ENCODE measurements around the gene ASRGL1. TPM values are rescaled to one million over a fixed set of nuclear protein-coding genes. Genes with fewer than 3 reads are reported as not detected.

ASRGL1 gene
- polyA plus RNA-seq, 5 donors: 1.9 to 3.3 (median 2.4) TPM

GRCh38 chr11:62413060-62413696 lies 75.9 kb downstream of the ASRGL1 start:
- DNase-seq: no peak

DNA sequence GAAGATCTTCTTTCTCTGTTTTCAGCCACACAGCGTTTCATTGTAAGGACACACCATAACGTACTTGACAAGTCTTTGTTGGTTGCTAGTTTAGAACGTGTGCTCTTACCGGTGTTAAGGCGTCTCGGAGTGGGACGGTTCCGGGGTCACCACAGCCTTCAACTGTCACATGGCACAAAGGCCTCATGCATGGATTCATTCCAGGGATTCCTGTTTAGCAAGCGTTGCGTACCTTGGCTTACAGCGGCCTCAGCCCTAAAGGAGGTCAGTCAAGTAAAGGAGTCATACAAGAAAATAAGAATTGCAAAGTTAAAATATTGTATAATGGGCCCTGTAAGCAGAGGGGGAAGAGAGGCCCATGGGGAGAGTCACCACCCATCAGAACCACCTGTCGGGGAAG lies 79.3 kb downstream of the ASRGL1 start:
- no peak for DNase-seq

GRCh38 chr11:62418136-62418535 lies 80.9 kb downstream of the ASRGL1 start:
- DNase-seq: no peak

GRCh38 chr11:62418733-62419132 lies 81.5 kb downstream of the ASRGL1 start, which contains the start of gene SCGB1A1:
Gene SCGB1A1, plus strand, starts transcription at chr11:62419033. Its CDS starts 63 bp downstream, at chr11:62419096.
- DNase-seq: no peak

GRCh38 chr11:62419314-62419929 lies 82.2 kb downstream of the ASRGL1 start:
- peak; percentile 93 to 95 for DNase-seq

- peak in 1 of 2 donors; percentile 58 for DNase-seq
Measured at GRCh38 chr11:62419943-62420342, 82.7 kb downstream of the ASRGL1 start.

GRCh38 chr11:62420882-62421281 lies 83.6 kb downstream of the ASRGL1 start:
- no peak for DNase-seq

DNA sequence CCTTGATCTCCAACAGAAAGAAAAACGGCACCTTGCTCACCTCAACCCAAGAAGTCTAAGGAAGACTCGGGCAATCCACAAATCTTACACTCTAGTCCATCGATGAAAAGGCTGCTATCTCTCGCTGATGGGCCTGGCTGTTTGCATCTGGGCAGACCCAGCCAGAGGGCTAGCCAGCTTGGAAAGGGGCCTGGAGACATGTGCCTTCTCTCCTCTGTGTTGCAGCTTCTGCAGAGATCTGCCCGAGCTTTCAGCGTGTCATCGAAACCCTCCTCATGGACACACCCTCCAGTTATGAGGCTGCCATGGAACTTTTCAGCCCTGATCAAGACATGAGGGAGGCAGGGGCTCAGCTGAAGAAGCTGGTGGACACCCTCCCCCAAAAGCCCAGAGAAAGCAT lies 84.7 kb downstream of the ASRGL1 start:
- DNase-seq: no peak

DNA sequence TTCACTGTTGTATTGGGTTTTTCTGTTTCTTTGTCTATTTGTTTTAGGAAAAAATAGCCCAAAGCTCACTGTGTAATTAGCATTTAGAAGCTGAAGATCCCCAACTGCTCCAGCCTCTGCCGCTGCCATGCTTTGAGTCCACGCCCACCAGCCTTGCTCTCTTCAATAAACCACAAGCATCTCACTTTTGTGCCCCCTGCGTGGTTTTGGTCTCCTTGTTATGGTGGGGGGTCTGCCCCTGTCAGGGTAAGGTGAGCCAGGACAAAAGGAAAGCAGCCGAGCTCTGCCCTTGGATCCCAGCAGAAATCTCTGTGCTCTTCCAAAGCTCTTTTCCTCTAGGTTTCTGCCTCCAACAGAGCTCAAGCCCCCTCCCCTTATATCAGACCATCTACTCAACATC lies 85.8 kb downstream of the ASRGL1 start:
- DNase-seq: no peak

DNA sequence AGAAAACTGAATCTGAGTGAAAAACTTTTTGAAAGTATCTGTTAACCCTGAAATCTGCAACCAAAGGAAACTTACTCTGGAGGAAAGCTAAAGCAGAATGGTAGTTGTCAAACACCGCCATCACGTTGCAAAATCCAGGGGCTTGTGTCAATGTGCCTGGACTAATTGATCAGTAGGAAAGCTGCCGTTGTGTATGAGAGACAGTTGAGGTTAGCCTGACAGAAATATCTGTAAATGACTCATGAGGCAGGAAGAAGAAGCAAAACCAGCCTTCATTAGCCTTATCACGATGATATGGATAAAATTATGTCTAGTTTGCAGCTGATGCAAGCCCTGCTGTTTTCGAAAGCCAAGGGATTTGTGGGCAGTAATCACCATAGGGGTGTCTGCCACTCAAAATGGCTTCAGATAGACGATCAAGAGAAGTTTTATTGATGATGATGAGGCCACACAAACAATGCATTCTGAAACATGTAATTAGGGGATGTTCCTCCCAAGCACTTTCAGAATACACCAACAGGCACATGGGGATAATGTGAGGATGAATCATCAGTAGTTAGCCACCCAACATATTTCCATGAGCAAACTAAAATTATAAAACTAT lies 90.5 kb downstream of the ASRGL1 start:
- DNase-seq: no peak

DNA sequence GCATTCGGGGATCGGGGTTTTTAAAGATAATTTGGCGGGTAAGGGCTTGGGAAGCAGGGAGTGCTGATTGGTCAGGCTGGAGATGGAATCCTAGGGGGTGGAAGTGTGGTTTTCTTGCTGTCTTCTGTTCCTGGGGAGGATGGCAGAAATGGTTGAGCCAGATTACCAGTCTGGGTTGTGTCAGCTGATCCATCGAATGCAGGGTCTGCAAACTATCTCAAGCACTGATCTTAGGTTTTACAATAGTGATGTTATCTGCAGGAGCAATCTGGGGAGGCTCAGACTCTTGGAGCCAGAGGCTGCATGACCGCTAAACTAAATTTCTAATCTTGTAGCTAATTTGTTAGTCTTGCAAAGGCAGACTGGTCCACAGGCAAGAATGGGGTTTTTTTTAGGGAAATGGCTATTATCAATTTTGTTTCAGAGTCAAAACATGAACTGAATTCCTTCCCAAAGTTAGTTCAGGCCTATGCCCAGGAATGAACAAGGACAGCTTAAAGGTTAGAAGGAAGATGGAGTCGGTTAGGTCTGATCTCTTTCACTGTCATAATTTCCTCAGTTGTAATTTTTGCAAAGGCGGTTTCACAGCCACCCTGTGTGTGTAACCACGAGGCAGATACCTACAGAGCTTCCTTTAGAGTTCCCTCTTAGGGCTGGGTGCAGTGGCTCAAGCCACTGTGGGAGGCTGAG lies 91.8 kb downstream of the ASRGL1 start:
- no peak for DNase-seq

GRCh38 chr11:62430425-62430824 lies 93.2 kb downstream of the ASRGL1 start:
- no peak for DNase-seq

DNA sequence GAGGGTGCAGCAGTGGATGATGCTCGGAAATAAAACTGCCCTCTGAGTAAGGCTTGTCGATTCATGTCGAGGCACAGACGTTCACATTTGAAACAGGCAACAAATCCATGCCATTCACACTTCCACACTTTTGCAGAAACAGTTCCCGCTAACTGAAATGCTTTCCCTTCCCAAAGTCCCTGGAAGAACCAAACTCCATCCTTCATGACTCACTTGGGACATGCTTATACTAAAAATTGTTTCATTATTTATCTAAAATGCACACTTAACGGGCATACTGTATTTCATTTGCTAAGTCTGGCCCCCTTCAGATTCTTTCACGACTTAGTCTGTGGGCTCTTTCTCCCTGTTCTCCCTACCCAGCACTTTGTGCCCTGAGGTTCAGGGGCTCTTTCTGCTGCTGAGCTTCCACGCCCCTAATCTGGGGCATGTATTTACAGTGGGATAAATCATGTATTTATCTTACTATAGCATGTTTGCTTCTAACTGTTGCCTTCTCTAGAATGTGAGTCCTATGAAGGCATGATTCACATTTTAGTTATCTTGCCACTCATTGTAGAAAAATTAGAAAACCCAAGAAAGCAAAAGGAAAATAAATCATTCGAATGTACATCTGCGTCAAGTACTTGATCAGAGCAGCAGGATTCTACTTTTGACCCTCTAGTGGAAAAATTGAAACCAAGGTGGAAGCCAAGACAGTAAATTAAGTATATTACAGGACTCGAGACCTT lies 94.1 kb downstream of the ASRGL1 start:
- no peak for DNase-seq

DNA sequence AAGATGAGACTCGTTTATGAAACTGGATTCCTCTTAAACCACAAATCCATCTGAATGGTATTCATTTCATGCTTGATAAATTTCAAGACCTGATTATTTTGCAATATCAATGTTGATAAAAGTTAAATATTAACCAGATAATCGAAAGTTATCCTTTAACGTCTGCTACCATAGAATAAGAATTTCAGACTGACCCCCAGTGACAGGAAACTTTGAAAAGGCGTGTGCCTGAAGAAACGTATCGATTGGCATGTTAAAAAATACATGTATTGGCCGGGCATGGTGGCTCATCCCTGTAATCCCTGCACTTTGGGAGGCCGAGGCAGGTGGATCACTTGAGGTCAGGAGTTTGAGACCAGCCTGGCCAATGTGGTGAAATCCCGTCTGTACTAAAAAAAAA lies 95.4 kb downstream of the ASRGL1 start:
- no peak for DNase-seq

GRCh38 chr11:62433141-62433903 lies 96.1 kb downstream of the ASRGL1 start:
- no peak for DNase-seq

- DNase-seq: no peak
Measured at GRCh38 chr11:62433904-62434276, 96.6 kb downstream of the ASRGL1 start.

DNA sequence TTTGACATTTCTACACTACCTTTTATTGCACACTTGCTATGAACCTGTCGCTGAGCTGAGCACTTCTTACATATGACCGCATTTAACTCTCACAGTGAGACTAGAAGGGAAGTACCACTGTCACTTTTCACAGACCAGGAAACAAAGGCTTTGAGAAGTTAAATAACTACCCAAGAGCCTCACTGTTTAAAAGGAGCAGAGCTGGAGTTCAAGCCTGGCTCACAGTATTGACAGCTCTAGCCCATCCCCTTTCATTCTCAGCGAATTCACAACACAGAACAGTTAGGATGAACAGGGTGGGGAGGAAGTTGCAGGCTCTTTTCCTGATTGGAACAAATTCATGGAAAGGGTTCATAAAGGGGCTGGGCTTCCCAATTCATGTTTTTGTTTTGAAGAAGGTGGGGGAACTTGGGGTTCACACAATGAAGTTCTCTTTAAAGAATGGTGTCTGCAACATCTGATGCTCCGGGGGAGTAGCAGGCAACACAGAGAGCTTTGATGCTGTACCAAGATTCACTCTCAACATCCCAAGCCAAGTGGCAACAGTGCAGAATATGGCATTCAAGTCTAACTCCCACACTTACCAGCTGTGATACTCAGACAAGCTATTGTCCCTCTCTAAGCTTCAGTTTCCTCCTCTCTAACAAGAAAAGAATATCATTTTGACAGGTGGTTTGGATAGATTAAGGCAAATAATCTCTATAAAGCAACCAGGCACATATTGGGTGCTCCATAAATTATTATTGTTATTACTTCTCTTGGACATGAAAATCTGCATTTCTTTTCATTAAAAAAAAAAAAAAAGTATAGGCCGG lies 98.8 kb downstream of the ASRGL1 start:
- no peak for DNase-seq

DNA sequence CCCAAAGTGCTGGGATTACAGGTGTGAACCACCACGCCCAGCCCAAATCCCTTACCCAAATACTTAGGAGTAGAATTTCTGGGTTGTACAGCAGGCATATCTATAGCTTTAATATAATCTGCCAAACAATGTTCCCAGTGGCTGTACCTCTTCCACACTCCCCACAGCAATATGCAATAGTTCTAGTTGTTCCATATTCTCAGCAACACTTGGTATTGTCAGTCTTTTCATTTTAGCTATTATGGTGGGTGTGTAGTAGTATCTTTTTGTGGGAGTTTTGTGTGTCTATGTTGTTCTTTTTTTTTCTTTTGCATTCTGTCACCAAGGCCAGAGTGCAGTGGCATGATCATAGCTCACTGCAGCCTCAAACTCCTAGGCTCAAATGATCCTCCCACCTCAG lies 100.4 kb downstream of the ASRGL1 start:
- DNase-seq: no peak

DNA sequence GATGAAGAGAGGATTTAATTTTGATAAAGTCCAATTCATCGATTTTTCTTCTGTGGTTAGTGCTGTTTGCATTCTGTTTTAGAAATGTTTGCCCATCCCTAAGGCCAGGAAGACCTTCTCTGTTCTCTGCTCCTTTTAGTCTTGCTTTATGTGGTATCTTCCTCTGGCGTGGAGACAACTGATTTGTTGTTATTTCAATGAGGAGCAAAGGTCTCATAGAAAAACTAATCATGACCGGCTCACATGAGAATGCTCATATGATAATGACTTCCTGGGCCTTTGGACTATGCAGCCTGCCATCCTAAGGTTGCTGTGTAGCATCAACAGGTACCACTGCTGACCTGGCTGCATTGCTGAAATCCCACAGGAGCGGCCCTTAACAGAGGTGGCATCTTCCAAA lies 101.4 kb downstream of the ASRGL1 start:
- no peak for DNase-seq
